Mesothelial cell of epicardium (in vitro differentiated cells): ENCODE measurements around the gene MAD1L1. TPM values are rescaled to one million over a fixed set of nuclear protein-coding genes. Genes with fewer than 3 reads are reported as not detected.

Experiments used
- DNase-seq, 2 experiments: peaks; one replicate each; pipeline ENCODE4 v3.0.0; 2021; ENCODE audit warnings: low spot score in 2 of 2; ENCODE audit not compliant: unreplicated experiment in 2 of 2
- H3K27ac Mint-ChIP-seq: 2 replicates; pipeline ENCODE4 v1.8.0; 2021; ENCODE audit warnings: mixed read lengths
- H3K27me3 Mint-ChIP-seq: 2 replicates; pipeline ENCODE4 v1.8.0; 2021; ENCODE audit warnings: low read depth, mixed read lengths
- H3K36me3 Mint-ChIP-seq: 2 replicates; pipeline ENCODE4 v1.8.0; 2021; ENCODE audit warnings: mixed read lengths
- H3K4me1 Mint-ChIP-seq: 2 replicates; pipeline ENCODE4 v1.8.0; 2021; ENCODE audit warnings: mixed read lengths
- H3K4me3 Mint-ChIP-seq: 2 replicates; pipeline ENCODE4 v1.8.0; 2021; ENCODE audit warnings: mild to moderate bottlenecking, moderate library complexity, mixed read lengths
- H3K9me3 Mint-ChIP-seq: 2 replicates; pipeline ENCODE4 v1.8.0; 2021; ENCODE audit warnings: mixed read lengths
- total RNA-seq: library from RNA; stranded (reverse); gene quantifications from 3 replicates; pipeline ENCODE4 v1.2.1, GENCODE V29; 2021
- TF ChIP-seq, protein P1 (sequence below): fragments of 200-600 bp; sonication (generic); IDR thresholded peaks from one replicate; pipeline ENCODE4 v1.5.0; 2021; ENCODE audit warnings: antibody characterized with exemption; ENCODE audit not compliant: unreplicated experiment

Gene MAD1L1
- total RNA-seq, 1 donor from 2014 or later = 45.0 TPM

DNA sequence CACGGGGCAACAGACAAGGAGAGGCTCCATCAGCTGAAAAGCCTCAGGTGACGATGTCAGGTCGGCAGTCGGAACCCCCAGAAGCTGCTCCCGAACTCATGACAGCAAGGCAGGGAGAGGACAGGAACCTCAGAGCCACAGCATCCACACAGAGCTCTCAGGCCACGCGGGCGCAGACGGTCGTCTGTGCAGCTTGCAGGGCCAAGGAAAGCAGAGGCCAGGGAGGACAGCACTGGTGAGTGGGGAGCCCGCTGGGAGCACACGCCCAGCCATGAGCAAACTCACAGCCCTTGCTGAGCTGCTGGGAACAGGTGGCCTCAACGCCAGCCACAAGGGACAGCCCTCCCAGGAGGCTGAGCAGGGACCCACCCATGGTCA, 138.9 kb downstream of the MAD1L1 start:
- Mint-ChIP-seq H3K36me3 (peaks cover 15% of the 10 kb centered on the region), H3K4me1 (peaks cover 12% of the 10 kb centered on the region), H3K4me3 (no peak overlapping the region), H3K27me3 (no peaks in the 10 kb centered on the region), H3K27ac (peak overlapping the region; percentile 70), H3K9me3 (peaks cover 8% of the 10 kb centered on the region)
- no peak for DNase-seq
- TF ChIP-seq, protein P1, sequence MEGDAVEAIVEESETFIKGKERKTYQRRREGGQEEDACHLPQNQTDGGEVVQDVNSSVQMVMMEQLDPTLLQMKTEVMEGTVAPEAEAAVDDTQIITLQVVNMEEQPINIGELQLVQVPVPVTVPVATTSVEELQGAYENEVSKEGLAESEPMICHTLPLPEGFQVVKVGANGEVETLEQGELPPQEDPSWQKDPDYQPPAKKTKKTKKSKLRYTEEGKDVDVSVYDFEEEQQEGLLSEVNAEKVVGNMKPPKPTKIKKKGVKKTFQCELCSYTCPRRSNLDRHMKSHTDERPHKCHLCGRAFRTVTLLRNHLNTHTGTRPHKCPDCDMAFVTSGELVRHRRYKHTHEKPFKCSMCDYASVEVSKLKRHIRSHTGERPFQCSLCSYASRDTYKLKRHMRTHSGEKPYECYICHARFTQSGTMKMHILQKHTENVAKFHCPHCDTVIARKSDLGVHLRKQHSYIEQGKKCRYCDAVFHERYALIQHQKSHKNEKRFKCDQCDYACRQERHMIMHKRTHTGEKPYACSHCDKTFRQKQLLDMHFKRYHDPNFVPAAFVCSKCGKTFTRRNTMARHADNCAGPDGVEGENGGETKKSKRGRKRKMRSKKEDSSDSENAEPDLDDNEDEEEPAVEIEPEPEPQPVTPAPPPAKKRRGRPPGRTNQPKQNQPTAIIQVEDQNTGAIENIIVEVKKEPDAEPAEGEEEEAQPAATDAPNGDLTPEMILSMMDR = no peak

DNA sequence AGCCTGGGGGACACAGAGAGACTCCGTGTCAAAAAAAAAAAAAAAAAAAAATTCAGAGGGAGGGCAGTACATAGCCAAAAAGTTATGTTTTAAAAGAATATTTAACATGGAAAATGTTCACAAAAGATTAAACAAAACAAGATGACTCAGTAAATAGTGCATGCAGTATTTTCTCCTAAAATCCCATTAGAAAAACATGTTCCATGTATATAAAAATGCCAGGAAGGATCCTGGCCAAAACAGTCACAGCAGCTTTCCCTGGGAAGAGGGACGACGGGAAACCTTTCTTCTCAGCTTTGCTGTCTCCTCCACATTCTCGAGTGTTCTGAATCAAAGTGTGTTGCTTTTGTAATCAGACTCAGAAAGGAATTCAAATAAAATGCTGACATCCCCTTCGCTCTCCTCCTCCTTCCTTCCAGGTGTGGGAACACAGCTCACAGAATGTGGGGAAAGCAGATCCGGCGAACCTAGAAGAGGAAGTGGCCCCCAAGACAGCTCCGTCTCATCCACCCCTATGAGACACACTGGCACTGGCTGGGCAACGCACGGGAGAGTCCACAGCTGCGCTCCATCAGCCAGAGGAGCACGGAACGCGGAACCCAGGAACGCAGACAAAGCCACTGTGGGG, 139.4 kb downstream of the MAD1L1 start:
- Mint-ChIP-seq H3K36me3 (peaks cover 15% of the 10 kb centered on the region), H3K4me3 (no peak overlapping the region), H3K9me3 (peaks cover 8% of the 10 kb centered on the region), H3K4me1 (peaks cover 7% of the 10 kb centered on the region), H3K27me3 (no peaks in the 10 kb centered on the region), H3K27ac (peak overlapping the region; percentile 70)
- TF ChIP-seq, protein P1 = no peak
- DNase-seq = no peak

DNA sequence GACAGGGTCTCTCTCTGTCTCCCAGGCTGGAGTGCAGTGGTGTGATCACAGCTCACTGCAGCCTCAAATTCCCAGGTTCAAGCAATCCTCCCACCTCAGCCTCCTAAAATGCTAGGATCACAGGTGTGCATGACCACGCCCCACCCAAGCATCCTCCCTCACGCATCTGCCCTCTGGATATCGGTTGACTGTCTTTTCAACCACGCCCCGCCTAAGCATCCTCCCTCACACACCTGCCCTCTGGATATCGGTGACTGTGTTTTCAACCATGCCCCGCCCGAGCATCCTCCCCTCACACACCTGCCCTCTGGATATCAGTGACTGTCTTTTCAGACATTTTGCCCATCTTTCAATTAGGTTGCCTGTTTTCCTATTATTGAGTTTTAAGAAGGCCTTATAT, 140.5 kb downstream of the MAD1L1 start:
- TF ChIP-seq, protein P1 = no peak
- no peak overlapping the region for H3K27ac Mint-ChIP-seq
- H3K9me3 Mint-ChIP-seq = peaks cover 8% of the 10 kb centered on the region
- DNase-seq = no peak
- peaks cover 4% of the 10 kb centered on the region for H3K4me1 Mint-ChIP-seq
- H3K27me3 Mint-ChIP-seq = no peaks in the 10 kb centered on the region
- peaks cover 15% of the 10 kb centered on the region for H3K36me3 Mint-ChIP-seq
- H3K4me3 Mint-ChIP-seq = no peak overlapping the region

DNA sequence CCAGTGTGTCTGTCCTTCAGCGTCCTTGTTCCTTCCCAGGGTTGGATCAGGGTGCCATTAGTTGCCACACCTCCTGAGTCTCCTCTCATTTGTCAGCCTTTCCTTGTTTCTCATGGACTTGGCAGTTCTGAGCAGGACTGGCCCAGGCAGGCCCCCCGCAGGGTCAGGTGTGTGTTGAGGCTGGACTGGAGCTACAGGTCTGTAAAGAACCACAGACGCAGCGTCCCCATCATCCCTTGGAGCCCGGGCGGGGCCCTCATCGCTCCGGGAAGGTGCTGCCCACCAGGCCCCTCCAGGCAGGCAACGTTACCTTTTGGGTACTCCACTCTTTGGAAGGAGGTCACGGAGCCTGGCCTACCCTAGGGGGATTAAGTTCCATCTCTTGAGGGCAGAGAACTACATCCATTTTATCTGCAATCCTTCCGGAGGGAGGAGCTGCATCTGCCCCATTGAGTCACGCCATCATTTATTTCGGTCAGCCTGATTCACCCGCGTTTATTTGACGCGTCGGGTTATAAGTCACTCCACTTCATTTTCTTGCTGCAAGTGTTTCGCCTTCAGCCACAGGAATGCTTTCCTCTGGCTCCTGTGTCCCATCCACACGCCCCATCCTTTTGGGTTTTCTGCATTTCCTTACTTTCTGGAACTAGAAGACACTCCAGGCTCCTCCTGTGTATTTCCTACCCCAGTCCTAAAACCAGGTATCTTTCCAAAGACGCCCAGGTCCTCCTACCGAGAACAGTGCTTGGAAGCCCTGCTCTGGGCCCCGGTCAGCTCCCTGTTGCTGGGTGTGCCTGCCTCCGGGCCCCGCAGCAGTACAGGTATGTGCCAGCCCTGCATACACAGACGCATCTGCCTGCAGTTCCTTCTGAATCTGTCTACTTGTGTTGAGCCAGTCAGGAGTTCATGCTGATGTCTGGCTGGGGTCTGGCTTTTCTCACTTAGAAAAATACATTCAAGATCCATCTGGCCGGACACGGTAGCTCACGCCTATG, 141.9 kb downstream of the MAD1L1 start:
- H3K4me1 Mint-ChIP-seq = peaks cover 4% of the 10 kb centered on the region
- no peak overlapping the region for H3K27ac Mint-ChIP-seq
- DNase-seq = no peak
- peaks cover 8% of the 10 kb centered on the region for H3K9me3 Mint-ChIP-seq
- TF ChIP-seq, protein P1 = no peak
- no peaks in the 10 kb centered on the region for H3K27me3 Mint-ChIP-seq
- H3K36me3 Mint-ChIP-seq = peaks cover 15% of the 10 kb centered on the region
- H3K4me3 Mint-ChIP-seq = no peak overlapping the region

DNA sequence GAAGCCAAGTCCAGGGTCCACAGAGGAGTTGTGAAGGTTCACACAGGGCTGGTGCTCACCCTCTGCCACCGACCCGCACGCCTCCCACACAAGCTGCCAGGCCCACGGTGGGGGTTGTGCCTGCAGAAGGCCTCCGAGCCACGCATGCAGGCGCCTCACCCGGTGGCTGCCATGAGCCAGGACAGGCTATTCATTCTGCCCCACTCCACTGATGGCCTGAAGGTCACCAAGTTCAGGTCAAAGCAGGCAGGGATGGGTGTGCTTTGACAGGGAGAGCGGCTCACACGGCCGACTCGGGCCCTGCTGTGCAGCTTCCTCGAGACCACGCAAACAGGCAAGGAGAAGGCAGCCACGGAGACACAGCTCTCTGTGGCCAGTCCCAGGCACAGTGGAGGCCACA, 143.9 kb downstream of the MAD1L1 start:
- peaks cover 11% of the 10 kb centered on the region for H3K36me3 Mint-ChIP-seq
- peaks cover 8% of the 10 kb centered on the region for H3K9me3 Mint-ChIP-seq

More for the DNA sequence above, 143.9 kb downstream of the MAD1L1 start:
- H3K27ac Mint-ChIP-seq = no peak overlapping the region
- no peaks in the 10 kb centered on the region for H3K27me3 Mint-ChIP-seq
- TF ChIP-seq, protein P1 = no peak
- no peak overlapping the region for H3K4me3 Mint-ChIP-seq
- H3K4me1 Mint-ChIP-seq = peaks cover 4% of the 10 kb centered on the region
- no peak for DNase-seq
